Smooth muscle cell (in vitro differentiated cells): Measurements from ENCODE around the gene KRT3. TPM values are rescaled to one million over a fixed set of nuclear protein-coding genes. Genes with fewer than 3 reads are reported as not detected.

Experiments
- DNase-seq: peaks from one replicate; lab custom pipeline; 2025; ENCODE audit not compliant: unreplicated experiment; lab: John Stamatoyannopoulos, UW
- H2AFZ ChIP-seq: fragments of 200-600 bp; sonication (generic); 2 replicates; pipeline ENCODE4 v1.6.0; 2016; ENCODE audit warnings: antibody characterized with exemption, low read depth, mild to moderate bottlenecking
- H3F3A ChIP-seq: fragments of 200-600 bp; sonication (generic); 2 replicates; pipeline ENCODE4 v1.6.0; 2017; ENCODE audit warnings: antibody characterized with exemption, low read depth
- H3K27ac ChIP-seq: fragments of 200-600 bp; sonication (generic); 2 replicates; pipeline ENCODE4 v1.5.1; 2016; ENCODE audit warnings: low read depth, mild to moderate bottlenecking
- H3K27me3 ChIP-seq: fragments of 200-600 bp; sonication (generic); 2 replicates; pipeline ENCODE4 v1.6.1; 2016; ENCODE audit warnings: low read depth, mild to moderate bottlenecking
- H3K36me3 ChIP-seq: fragments of 200-600 bp; sonication (generic); 2 replicates; pipeline ENCODE4 v1.5.1; 2016; ENCODE audit warnings: low read depth
- H3K4me1 ChIP-seq: fragments of 200-600 bp; sonication (generic); 2 replicates; pipeline ENCODE4 v1.5.1; 2016; ENCODE audit warnings: low read depth
- H3K4me2 ChIP-seq: fragments of 200-600 bp; sonication (generic); 2 replicates; pipeline ENCODE4 v1.6.0; 2016; ENCODE audit warnings: mild to moderate bottlenecking
- H3K4me3 ChIP-seq: fragments of 200-600 bp; sonication (generic); 2 replicates; pipeline ENCODE4 v1.5.1; 2016; ENCODE audit warnings: mild to moderate bottlenecking
- H3K79me2 ChIP-seq: fragments of 200-600 bp; sonication (generic); 2 replicates; pipeline ENCODE4 v1.6.0; 2016; ENCODE audit warnings: low read depth, mild to moderate bottlenecking
- H3K9ac ChIP-seq: fragments of 200-600 bp; sonication (generic); 2 replicates; pipeline ENCODE4 v1.6.0; 2016; ENCODE audit warnings: low read depth
- H3K9me3 ChIP-seq: fragments of 200-600 bp; sonication (generic); replicated peaks from 2 replicates; pipeline ENCODE4 v1.5.1; 2016; ENCODE audit warnings: low read depth
- H4K20me1 ChIP-seq: fragments of 200-600 bp; sonication (generic); 2 replicates; pipeline ENCODE4 v1.6.0; 2016; ENCODE audit warnings: low read depth
- WGBS: methylation state at CpG from one replicate; pipeline ENCODE4 v1.1.7; 2016; ENCODE audit warnings: low lambda C conversion rate; 5-methylcytosine and 5-hydroxymethylcytosine counted together
- polyA plus RNA-seq: library from polyadenylated mRNA; unstranded; fragments of >200 nt; fragmentation: Nextera tagmentation; extraction: Ambion mirVana; gene quantifications from 2 replicates; pipeline ENCODE4 v1.2.1, GENCODE V29; 2016
- total RNA-seq: library from RNA; depleted of rRNA; stranded (reverse); fragments of >200 nt; gene quantifications from 2 replicates; pipeline ENCODE4 v1.2.3, GENCODE V29; 2014
- TF ChIP-seq, protein P1 (sequence below): fragments of 200-600 bp; sonication (generic); IDR thresholded peaks from 2 replicates; pipeline ENCODE4 v1.5.1; 2017; ENCODE audit warnings: borderline replicate concordance, mild to moderate bottlenecking, antibody characterized with exemption; ENCODE audit not compliant: insufficient read depth, poor library complexity, severe bottlenecking

KRT3 gene
- total and polyA plus RNA-seq, 2 experiments from 2014 or later, result not detected

DNA sequence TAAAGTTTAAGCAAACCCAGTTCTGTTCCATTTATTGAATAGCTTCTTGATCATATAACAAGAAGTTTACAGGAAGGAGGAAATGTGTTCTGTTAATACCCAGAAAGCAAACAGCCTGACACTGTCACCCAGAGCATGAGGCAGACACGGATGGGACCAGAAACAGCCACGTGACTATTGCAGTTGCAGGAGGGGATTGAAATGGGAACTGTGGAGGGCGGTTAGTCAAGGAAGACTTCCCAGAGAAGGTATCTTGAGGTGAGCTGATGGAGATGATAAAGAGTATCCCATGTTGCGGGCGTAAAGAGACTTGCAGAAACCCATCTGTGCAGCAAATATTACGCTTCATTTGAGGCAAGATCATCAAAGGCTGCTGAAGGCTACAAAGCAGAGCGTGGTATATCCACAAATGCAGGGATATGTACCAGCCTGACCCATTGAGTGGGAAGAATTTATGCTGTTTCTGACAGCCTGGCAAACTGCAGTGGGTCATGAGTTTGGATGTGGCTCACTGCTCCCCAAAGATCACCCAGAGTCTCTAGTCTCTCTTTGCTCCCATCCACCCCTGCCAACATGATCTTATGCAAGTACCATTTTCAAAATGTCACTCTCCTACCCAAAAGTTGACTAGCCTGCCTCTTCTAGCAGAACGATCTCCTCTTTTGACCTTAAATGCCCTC lies 39.5 kb downstream of the KRT3 start:
- H3K79me2 ChIP-seq, result no peaks in the 10 kb centered on the region

DNA sequence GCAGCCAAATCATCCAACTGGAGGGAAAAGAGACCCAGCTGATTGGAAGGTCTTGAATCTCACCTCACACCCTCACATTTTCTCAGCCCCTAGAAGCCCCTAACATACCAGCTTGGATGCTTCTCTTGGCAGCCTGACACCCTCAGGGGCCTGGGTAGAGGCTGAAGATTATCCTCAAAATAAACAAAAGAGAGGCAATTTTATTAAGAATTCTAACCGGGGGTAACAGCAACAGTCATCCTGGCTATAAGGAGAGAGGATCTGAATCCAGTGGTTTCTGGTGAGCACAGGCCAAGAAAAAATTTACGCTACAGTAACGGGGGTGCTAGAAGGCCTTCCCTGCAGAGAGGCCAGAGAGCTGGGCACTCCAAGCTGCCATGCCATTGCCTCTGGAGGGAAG lies 40.4 kb downstream of the KRT3 start:
- WGBS, result 86% methylated on average over 3 of the region's 3 CpGs
- Histone ChIP-seq H4K20me1 (no peaks in the 10 kb centered on the region), H3F3A (no peaks in the 10 kb centered on the region), H3K9ac (no peak overlapping the region), H3K79me2 (no peaks in the 10 kb centered on the region), H2AFZ (no peak overlapping the region), H3K4me1 (no peaks in the 10 kb centered on the region), H3K4me3 (no peak overlapping the region), H3K27ac (no peak overlapping the region), H3K9me3 (no peaks in the 10 kb centered on the region), H3K27me3 (peaks cover 21% of the 10 kb centered on the region), H3K4me2 (no peak overlapping the region), H3K36me3 (no peaks in the 10 kb centered on the region)
- no peak for DNase-seq
- TF ChIP-seq, protein P1, sequence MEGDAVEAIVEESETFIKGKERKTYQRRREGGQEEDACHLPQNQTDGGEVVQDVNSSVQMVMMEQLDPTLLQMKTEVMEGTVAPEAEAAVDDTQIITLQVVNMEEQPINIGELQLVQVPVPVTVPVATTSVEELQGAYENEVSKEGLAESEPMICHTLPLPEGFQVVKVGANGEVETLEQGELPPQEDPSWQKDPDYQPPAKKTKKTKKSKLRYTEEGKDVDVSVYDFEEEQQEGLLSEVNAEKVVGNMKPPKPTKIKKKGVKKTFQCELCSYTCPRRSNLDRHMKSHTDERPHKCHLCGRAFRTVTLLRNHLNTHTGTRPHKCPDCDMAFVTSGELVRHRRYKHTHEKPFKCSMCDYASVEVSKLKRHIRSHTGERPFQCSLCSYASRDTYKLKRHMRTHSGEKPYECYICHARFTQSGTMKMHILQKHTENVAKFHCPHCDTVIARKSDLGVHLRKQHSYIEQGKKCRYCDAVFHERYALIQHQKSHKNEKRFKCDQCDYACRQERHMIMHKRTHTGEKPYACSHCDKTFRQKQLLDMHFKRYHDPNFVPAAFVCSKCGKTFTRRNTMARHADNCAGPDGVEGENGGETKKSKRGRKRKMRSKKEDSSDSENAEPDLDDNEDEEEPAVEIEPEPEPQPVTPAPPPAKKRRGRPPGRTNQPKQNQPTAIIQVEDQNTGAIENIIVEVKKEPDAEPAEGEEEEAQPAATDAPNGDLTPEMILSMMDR, result no peak

More for the DNA sequence above, 39.5 kb downstream of the KRT3 start:
- no peak for DNase-seq
- Histone ChIP-seq H4K20me1 (no peaks in the 10 kb centered on the region), H3K27me3 (peaks cover 15% of the 10 kb centered on the region), H3K4me3 (no peak overlapping the region), H3F3A (no peaks in the 10 kb centered on the region), H3K36me3 (no peaks in the 10 kb centered on the region), H3K27ac (no peak overlapping the region), H3K4me1 (no peaks in the 10 kb centered on the region), H3K9ac (no peak overlapping the region), H3K9me3 (no peaks in the 10 kb centered on the region), H3K4me2 (no peak overlapping the region), H2AFZ (no peak overlapping the region)
- TF ChIP-seq, protein P1, result no peak
- 81% methylated on average over 8 of the region's 8 CpGs for WGBS

DNA sequence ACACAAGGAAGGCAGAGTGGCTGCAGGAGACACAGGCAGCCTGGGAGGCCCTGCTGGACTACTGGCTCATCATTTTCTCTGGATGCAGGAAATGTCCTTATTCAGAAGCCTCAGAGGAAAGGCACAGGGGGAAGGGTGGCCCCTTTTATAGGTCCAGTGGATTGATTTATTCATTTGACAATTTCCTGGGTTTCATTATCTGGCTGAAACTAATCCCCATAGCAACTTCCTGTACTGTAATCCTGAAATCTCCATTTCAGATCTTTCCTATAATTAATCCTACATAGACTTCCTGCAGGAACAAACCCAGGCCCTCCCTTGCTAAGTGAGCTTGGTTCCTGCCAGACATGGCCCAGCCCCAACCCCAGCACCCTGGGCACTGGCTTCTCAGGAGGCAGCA lies 41.8 kb downstream of the KRT3 start:
- TF ChIP-seq, protein P1, result no peak
- no peaks in the 10 kb centered on the region for H3K79me2 ChIP-seq
- H4K20me1 ChIP-seq, result no peaks in the 10 kb centered on the region
- H3K9ac ChIP-seq, result no peak overlapping the region
- no peaks in the 10 kb centered on the region for H3K9me3 ChIP-seq
- no peak overlapping the region for H3K4me3 ChIP-seq
- no peak overlapping the region for H3K4me2 ChIP-seq
- no peak overlapping the region for H2AFZ ChIP-seq
- H3F3A ChIP-seq, result no peaks in the 10 kb centered on the region
- H3K27me3 ChIP-seq, result peaks cover 32% of the 10 kb centered on the region
- no peak for DNase-seq
- no peak overlapping the region for H3K27ac ChIP-seq
- H3K4me1 ChIP-seq, result no peaks in the 10 kb centered on the region
- no peaks in the 10 kb centered on the region for H3K36me3 ChIP-seq

DNA sequence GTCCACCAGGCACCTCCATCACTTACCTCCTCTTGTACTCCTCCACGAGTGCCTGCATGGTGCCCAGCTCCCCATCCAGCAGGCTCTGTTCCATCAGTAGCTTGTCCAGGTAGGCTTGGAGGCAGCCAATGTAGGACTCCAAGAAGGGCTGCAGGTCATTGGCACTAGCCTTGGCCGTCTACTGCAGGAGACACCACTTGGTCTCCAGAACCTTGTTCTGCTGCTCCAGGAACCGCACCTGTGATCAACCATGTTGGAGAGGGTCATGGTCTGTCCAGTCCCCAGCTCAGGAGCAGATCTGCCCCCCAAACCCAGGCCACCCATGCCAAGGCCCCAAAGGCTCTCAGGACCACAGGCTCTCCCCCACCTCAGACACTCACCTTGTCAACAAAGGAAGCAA lies 42.6 kb downstream of the KRT3 start:
- Histone ChIP-seq H2AFZ (no peak overlapping the region), H3K4me1 (no peaks in the 10 kb centered on the region), H3K4me2 (no peak overlapping the region), H3K9ac (no peak overlapping the region), H3K9me3 (no peaks in the 10 kb centered on the region), H3K79me2 (no peaks in the 10 kb centered on the region), H3F3A (no peaks in the 10 kb centered on the region), H3K27me3 (peaks cover 39% of the 10 kb centered on the region), H3K27ac (no peak overlapping the region), H3K36me3 (no peaks in the 10 kb centered on the region), H3K4me3 (no peak overlapping the region), H4K20me1 (no peaks in the 10 kb centered on the region)
- no peak for DNase-seq
- 83% methylated on average over 3 of the region's 3 CpGs for WGBS
- TF ChIP-seq, protein P1, result no peak
